Ectodermal cell (in vitro differentiated cells): ENCODE measurements around the gene FGD4.
"Not testable (repeated sequence)": the region's sequence is repeated elsewhere in the genome, so short reads cannot be mapped to it uniquely, and the experiment has no call there.

Source experiments
- H3K27ac ChIP-seq: 2 replicates; pipeline ENCODE4 v1.7.0; 2013; ENCODE audit warnings: mild to moderate bottlenecking, low read depth, low read length; ENCODE audit not compliant: insufficient read depth, poor library complexity, severe bottlenecking
- H3K27me3 ChIP-seq: 2 replicates; pipeline ENCODE4 v1.7.0; 2013; ENCODE audit warnings: mild to moderate bottlenecking, low read length; ENCODE audit not compliant: insufficient read depth, control insufficient read depth, poor library complexity, severe bottlenecking
- H3K36me3 ChIP-seq: one replicate; pipeline ENCODE4 v1.7.0; 2013; ENCODE audit warnings: low read length; ENCODE audit not compliant: control insufficient read depth, insufficient read depth
- H3K4me1 ChIP-seq: one replicate; pipeline ENCODE4 v1.7.0; 2013; ENCODE audit warnings: low read length; ENCODE audit not compliant: control insufficient read depth, insufficient read depth
- H3K4me3 ChIP-seq: 2 replicates; pipeline ENCODE4 v1.7.0; 2013; ENCODE audit warnings: low read depth, low read length, control low read depth; ENCODE audit not compliant: insufficient read depth
- H3K9me3 ChIP-seq: 2 replicates; pipeline ENCODE4 v1.7.0; 2013; ENCODE audit warnings: mild to moderate bottlenecking, low read length, moderate library complexity; ENCODE audit not compliant: control insufficient read depth
- WGBS, 2 experiments: methylation state at CpG; one replicate each; pipeline ENCODE4 v1.1.7; 2013; ENCODE audit warnings: missing lambda C conversion rate in 2 of 2; 5-methylcytosine and 5-hydroxymethylcytosine counted together

The FGD4 gene

GRCh38 chr12:32512379-32512778 lies 113.0 kb downstream of the FGD4 start:
- H3K36me3 ChIP-seq = no peaks in the 10 kb centered on the region
- no peaks in the 10 kb centered on the region for H3K9me3 ChIP-seq
- 93 to 97% methylated on average over 2 of the region's 2 CpGs for WGBS, 2 experiments
- no peaks in the 10 kb centered on the region for H3K27me3 ChIP-seq
- no peak overlapping the region for H3K4me3 ChIP-seq
- H3K4me1 ChIP-seq = peaks cover 15% of the 10 kb centered on the region
- no peak overlapping the region for H3K27ac ChIP-seq

- no peaks in the 10 kb centered on the region for H3K27me3 ChIP-seq
- H3K4me3 ChIP-seq = no peak overlapping the region
- WGBS, 2 experiments = 95 to 100% methylated on average over 2 of the region's 2 CpGs
- H3K4me1 ChIP-seq = peaks cover 12% of the 10 kb centered on the region
- H3K36me3 ChIP-seq = no peaks in the 10 kb centered on the region
- H3K9me3 ChIP-seq = no peaks in the 10 kb centered on the region
- no peak overlapping the region for H3K27ac ChIP-seq
Measured at GRCh38 chr12:32512910-32513309, 113.6 kb downstream of the FGD4 start.

- no peak overlapping the region for H3K4me3 ChIP-seq
- no peaks in the 10 kb centered on the region for H3K27me3 ChIP-seq
- H3K36me3 ChIP-seq = no peaks in the 10 kb centered on the region
- H3K4me1 ChIP-seq = peaks cover 5% of the 10 kb centered on the region
- no peak overlapping the region for H3K27ac ChIP-seq
- H3K9me3 ChIP-seq = no peaks in the 10 kb centered on the region
- no CpG with 5 or more reads among the region's 1 CpG for WGBS, 2 experiments
Measured at GRCh38 chr12:32515137-32515873, 115.9 kb downstream of the FGD4 start.

GRCh38 chr12:32516230-32516629 lies 116.9 kb downstream of the FGD4 start:
- no peaks in the 10 kb centered on the region for H3K9me3 ChIP-seq
- no peaks in the 10 kb centered on the region for H3K36me3 ChIP-seq
- H3K4me1 ChIP-seq = peaks cover 5% of the 10 kb centered on the region
- 89 to 92% methylated on average over 2 of the region's 2 CpGs for WGBS, 2 experiments
- no peaks in the 10 kb centered on the region for H3K27me3 ChIP-seq
- no peak overlapping the region for H3K4me3 ChIP-seq
- H3K27ac ChIP-seq = no peak overlapping the region

GRCh38 chr12:32517966-32518365 lies 118.6 kb downstream of the FGD4 start:
- Histone ChIP-seq H3K4me1 (peaks cover 13% of the 10 kb centered on the region), H3K4me3 (no peak overlapping the region), H3K36me3 (no peaks in the 10 kb centered on the region), H3K9me3 (no peaks in the 10 kb centered on the region), H3K27me3 (no peaks in the 10 kb centered on the region), H3K27ac (no peak overlapping the region)
- 94 to 96% methylated on average over 5 of the region's 5 CpGs for WGBS, 2 experiments

- Histone ChIP-seq H3K4me3 (no peak overlapping the region), H3K27me3 (no peaks in the 10 kb centered on the region), H3K27ac (no peak overlapping the region), H3K9me3 (no peaks in the 10 kb centered on the region), H3K4me1 (peaks cover 15% of the 10 kb centered on the region), H3K36me3 (no peaks in the 10 kb centered on the region)
- 88 to 94% methylated on average over 1 to 3 of the region's 3 CpGs for WGBS, 2 experiments
Measured at GRCh38 chr12:32519047-32519446, 119.7 kb downstream of the FGD4 start.

- Histone ChIP-seq H3K36me3 (no peaks in the 10 kb centered on the region), H3K27ac (no peak overlapping the region), H3K9me3 (no peaks in the 10 kb centered on the region), H3K27me3 (no peaks in the 10 kb centered on the region), H3K4me1 (peaks cover 10% of the 10 kb centered on the region), H3K4me3 (no peak overlapping the region)
- 79 to 82% methylated on average over 5 of the region's 5 CpGs for WGBS, 2 experiments
Measured at GRCh38 chr12:32522331-32523221, 123.2 kb downstream of the FGD4 start.

GRCh38 chr12:32525802-32526201 lies 126.4 kb downstream of the FGD4 start:
- not testable (repeated sequence) for H3K4me3 ChIP-seq, H3K27me3 ChIP-seq, H3K27ac ChIP-seq, H3K9me3 ChIP-seq, H3K36me3 ChIP-seq, H3K4me1 ChIP-seq
- 89 to 93% methylated on average over 18 of the region's 20 CpGs for WGBS, 2 experiments

- WGBS, 2 experiments = 92 to 96% methylated on average over 8 to 9 of the region's 9 CpGs
- not testable (repeated sequence) for H3K36me3 ChIP-seq, H3K4me3 ChIP-seq, H3K4me1 ChIP-seq, H3K27me3 ChIP-seq, H3K27ac ChIP-seq, H3K9me3 ChIP-seq
Measured at GRCh38 chr12:32526343-32526742, 127.0 kb downstream of the FGD4 start.

- Histone ChIP-seq H3K4me1 (peaks cover 18% of the 10 kb centered on the region), H3K27me3 (no peaks in the 10 kb centered on the region), H3K4me3 (no peak overlapping the region), H3K27ac (no peak overlapping the region), H3K36me3 (no peaks in the 10 kb centered on the region), H3K9me3 (no peaks in the 10 kb centered on the region)
- 100% methylated on average over 1 of the region's 1 CpG for WGBS, 2 experiments
Measured at GRCh38 chr12:32532422-32532821, 133.1 kb downstream of the FGD4 start.
